Measurements from ENCODE around the gene LDB3. TPM values are rescaled to one million over a fixed set of nuclear protein-coding genes. Genes with fewer than 3 reads are reported as not detected.

The LDB3 gene
- total RNA-seq, 2 donors from 2014 or later = 0.11 to 0.35 TPM

DNA sequence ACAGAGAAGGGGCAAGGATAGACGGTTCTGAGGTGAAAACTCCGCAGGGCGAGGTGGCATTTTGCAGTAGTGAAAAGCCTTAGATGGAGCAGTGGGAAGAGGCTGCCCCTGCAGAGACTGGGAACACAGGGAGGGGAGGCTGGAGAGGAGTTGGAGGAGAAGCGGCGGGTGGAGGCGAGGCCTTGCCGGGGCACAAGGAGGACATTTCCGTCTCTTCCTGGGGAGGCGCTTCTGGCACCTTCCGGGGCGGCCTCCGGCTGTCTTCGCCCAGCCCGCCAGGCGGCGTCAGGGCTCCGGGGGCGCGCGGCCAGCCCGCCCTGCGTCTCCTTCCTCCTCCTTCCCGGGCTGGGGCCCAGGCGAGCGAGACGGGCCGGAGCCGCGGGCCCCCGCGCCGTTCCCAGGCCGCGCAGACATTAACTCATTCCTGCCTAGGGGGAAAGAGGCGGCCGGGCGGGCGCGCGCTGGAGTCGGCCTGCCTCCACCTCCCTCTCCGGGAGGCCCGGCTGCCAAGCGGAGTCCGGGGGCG is 42.7 kb downstream of the LDB3 start:
- H3K27me3 Mint-ChIP-seq (ENCODE audit: insufficient read depth) = peaks cover 1% of the 10 kb centered on the region
- no peaks in the 10 kb centered on the region for H3K36me3 ChIP-seq (ENCODE audit: control insufficient read depth, insufficient read depth, low read length)
- H3K27ac Mint-ChIP-seq = peak overlapping the region; percentile 35
- H3K4me1 Mint-ChIP-seq = peaks cover 32% of the 10 kb centered on the region
- H3K27me3 ChIP-seq (ENCODE audit: control insufficient read depth, insufficient read depth, low read length, poor library complexity, severe bottlenecking) = no peaks in the 10 kb centered on the region
- peak; percentile 96 for DNase-seq
- H3K36me3 Mint-ChIP-seq (ENCODE audit: low read depth) = no peaks in the 10 kb centered on the region
- WGBS, 2 experiments (ENCODE audit: insufficient coverage in 1 of 2, insufficient read length in 1 of 2) = 7 to 52% methylated on average over 5 to 46 of the region's 46 CpGs
- H3K9ac ChIP-seq (ENCODE audit: extremely low read depth, low read length, poor library complexity, severe bottlenecking) = peak overlapping the region; percentile 53
- no peaks in the 10 kb centered on the region for H3K4me1 ChIP-seq (ENCODE audit: control insufficient read depth, insufficient read depth, low read length)
- peak overlapping the region; percentile 78 for H3K27ac ChIP-seq (ENCODE audit: low read depth, low read length)
- peak overlapping the region; percentile 58 for H3K4me3 ChIP-seq (ENCODE audit: low read length)
- H3K9me3 ChIP-seq (ENCODE audit: control insufficient read depth, low read length) = no peaks in the 10 kb centered on the region
- no peaks in the 10 kb centered on the region for H3K9me3 Mint-ChIP-seq
- H3K4me3 Mint-ChIP-seq = peak overlapping the region; percentile 67
- TF ChIP-seq CTCF (conservative IDR thresholded peaks at IDR 0.05) = peak; percentile 95

GRCh38 chr10:86711513-86712316 is 43.4 kb downstream of the LDB3 start:
- peak; percentile 84 for DNase-seq
- peak overlapping the region; percentile 53 for H3K9ac ChIP-seq (ENCODE audit: extremely low read depth, low read length, poor library complexity, severe bottlenecking)
- no peaks in the 10 kb centered on the region for H3K27me3 ChIP-seq (ENCODE audit: control insufficient read depth, insufficient read depth, low read length, poor library complexity, severe bottlenecking)
- Mint-ChIP-seq H3K27me3 (ENCODE audit: insufficient read depth) (peaks cover 1% of the 10 kb centered on the region), H3K4me1 (peaks cover 30% of the 10 kb centered on the region), H3K9me3 (no peaks in the 10 kb centered on the region), H3K36me3 (ENCODE audit: low read depth) (no peaks in the 10 kb centered on the region), H3K27ac (peak overlapping the region; percentile 97), H3K4me3 (peak overlapping the region; percentile 67)
- H3K4me1 ChIP-seq (ENCODE audit: control insufficient read depth, insufficient read depth, low read length) = no peaks in the 10 kb centered on the region
- no peak for TF ChIP-seq CTCF (conservative IDR thresholded peaks at IDR 0.05)
- WGBS, 2 experiments (ENCODE audit: insufficient coverage in 1 of 2, insufficient read length in 1 of 2) = 4 to 9% methylated on average over 11 to 81 of the region's 82 CpGs
- no peaks in the 10 kb centered on the region for H3K36me3 ChIP-seq (ENCODE audit: control insufficient read depth, insufficient read depth, low read length)
- peak overlapping the region; percentile 76 for H3K4me3 ChIP-seq (ENCODE audit: low read length)
- peak overlapping the region; percentile 78 for H3K27ac ChIP-seq (ENCODE audit: low read depth, low read length)
- H3K9me3 ChIP-seq (ENCODE audit: control insufficient read depth, low read length) = no peaks in the 10 kb centered on the region

GRCh38 chr10:86712317-86712707 is 44.0 kb downstream of the LDB3 start:
- Histone ChIP-seq H3K9ac (ENCODE audit: extremely low read depth, low read length, poor library complexity, severe bottlenecking) (peak overlapping the region; percentile 29), H3K36me3 (ENCODE audit: control insufficient read depth, insufficient read depth, low read length) (no peaks in the 10 kb centered on the region), H3K27me3 (ENCODE audit: control insufficient read depth, insufficient read depth, low read length, poor library complexity, severe bottlenecking) (no peaks in the 10 kb centered on the region), H3K9me3 (ENCODE audit: control insufficient read depth, low read length) (no peaks in the 10 kb centered on the region), H3K4me3 (ENCODE audit: low read length) (peak overlapping the region; percentile 76), H3K27ac (ENCODE audit: low read depth, low read length) (no peak overlapping the region), H3K4me1 (ENCODE audit: control insufficient read depth, insufficient read depth, low read length) (no peaks in the 10 kb centered on the region)
- H3K27ac Mint-ChIP-seq = peak overlapping the region; percentile 97
- H3K27me3 Mint-ChIP-seq (ENCODE audit: insufficient read depth) = peaks cover 1% of the 10 kb centered on the region
- peak overlapping the region; percentile 67 for H3K4me3 Mint-ChIP-seq
- DNase-seq = no peak
- H3K36me3 Mint-ChIP-seq (ENCODE audit: low read depth) = no peaks in the 10 kb centered on the region
- TF ChIP-seq CTCF (conservative IDR thresholded peaks at IDR 0.05) = no peak
- no peaks in the 10 kb centered on the region for H3K9me3 Mint-ChIP-seq
- 61 to 64% methylated on average over 7 to 9 of the region's 9 CpGs for WGBS, 2 experiments (ENCODE audit: insufficient coverage in 1 of 2, insufficient read length in 1 of 2)
- peaks cover 30% of the 10 kb centered on the region for H3K4me1 Mint-ChIP-seq
